Measurements from ENCODE around the gene SSRP1.

DNA sequence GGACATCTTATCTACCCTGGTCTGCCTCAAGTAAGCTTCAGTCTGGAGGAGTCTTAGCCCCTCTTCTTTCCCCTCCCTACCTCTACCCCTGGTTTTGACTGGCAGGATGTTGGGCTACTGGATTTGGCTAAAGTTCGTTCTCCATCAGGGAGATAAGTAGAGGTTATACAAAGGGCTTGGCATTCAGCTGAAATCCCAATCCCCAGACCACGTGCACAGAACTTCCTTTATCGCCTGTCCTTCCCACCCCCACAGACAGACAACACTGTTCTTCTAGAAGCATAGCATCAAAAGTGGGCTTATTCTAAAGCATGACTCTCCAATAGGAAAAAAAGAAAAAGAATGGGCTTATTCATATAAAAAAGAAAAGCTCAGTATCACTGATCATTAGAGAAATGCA is 37.5 kb upstream of the SSRP1 start:
- TF ChIP-seq ZNF558 (tag by site-specific recombination; IDR thresholded peaks at IDR 0.05) (no peak), BCL11B (tag by site-specific recombination; IDR thresholded peaks at IDR 0.05; ENCODE audit: low read depth) (no peak), ZNF510 (tag by site-specific recombination; IDR thresholded peaks at IDR 0.05; ENCODE audit: insufficient replicate concordance) (no peak), ZBTB7A (tag by site-specific recombination; IDR thresholded peaks at IDR 0.05; ENCODE audit: low read depth) (no peak), ZFP69B (tag by site-specific recombination; IDR thresholded peaks at IDR 0.05) (no peak), ZNF404 (tag by site-specific recombination; IDR thresholded peaks at IDR 0.05) (no peak)
- TF ChIP-seq, protein P1, sequence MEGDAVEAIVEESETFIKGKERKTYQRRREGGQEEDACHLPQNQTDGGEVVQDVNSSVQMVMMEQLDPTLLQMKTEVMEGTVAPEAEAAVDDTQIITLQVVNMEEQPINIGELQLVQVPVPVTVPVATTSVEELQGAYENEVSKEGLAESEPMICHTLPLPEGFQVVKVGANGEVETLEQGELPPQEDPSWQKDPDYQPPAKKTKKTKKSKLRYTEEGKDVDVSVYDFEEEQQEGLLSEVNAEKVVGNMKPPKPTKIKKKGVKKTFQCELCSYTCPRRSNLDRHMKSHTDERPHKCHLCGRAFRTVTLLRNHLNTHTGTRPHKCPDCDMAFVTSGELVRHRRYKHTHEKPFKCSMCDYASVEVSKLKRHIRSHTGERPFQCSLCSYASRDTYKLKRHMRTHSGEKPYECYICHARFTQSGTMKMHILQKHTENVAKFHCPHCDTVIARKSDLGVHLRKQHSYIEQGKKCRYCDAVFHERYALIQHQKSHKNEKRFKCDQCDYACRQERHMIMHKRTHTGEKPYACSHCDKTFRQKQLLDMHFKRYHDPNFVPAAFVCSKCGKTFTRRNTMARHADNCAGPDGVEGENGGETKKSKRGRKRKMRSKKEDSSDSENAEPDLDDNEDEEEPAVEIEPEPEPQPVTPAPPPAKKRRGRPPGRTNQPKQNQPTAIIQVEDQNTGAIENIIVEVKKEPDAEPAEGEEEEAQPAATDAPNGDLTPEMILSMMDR (tag by site-specific recombination; IDR thresholded peaks at IDR 0.05), result no peak
- TF ChIP-seq, protein P2, sequence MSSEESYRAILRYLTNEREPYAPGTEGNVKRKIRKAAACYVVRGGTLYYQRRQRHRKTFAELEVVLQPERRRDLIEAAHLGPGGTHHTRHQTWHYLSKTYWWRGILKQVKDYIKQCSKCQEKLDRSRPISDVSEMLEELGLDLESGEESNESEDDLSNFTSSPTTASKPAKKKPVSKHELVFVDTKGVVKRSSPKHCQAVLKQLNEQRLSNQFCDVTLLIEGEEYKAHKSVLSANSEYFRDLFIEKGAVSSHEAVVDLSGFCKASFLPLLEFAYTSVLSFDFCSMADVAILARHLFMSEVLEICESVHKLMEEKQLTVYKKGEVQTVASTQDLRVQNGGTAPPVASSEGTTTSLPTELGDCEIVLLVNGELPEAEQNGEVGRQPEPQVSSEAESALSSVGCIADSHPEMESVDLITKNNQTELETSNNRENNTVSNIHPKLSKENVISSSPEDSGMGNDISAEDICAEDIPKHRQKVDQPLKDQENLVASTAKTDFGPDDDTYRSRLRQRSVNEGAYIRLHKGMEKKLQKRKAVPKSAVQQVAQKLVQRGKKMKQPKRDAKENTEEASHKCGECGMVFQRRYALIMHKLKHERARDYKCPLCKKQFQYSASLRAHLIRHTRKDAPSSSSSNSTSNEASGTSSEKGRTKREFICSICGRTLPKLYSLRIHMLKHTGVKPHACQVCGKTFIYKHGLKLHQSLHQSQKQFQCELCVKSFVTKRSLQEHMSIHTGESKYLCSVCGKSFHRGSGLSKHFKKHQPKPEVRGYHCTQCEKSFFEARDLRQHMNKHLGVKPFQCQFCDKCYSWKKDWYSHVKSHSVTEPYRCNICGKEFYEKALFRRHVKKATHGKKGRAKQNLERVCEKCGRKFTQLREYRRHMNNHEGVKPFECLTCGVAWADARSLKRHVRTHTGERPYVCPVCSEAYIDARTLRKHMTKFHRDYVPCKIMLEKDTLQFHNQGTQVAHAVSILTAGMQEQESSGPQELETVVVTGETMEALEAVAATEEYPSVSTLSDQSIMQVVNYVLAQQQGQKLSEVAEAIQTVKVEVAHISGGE (tag by site-specific recombination; conservative IDR thresholded peaks at IDR 0.05; ENCODE audit: low read depth), result no peak
- TF ChIP-seq, protein P3, sequence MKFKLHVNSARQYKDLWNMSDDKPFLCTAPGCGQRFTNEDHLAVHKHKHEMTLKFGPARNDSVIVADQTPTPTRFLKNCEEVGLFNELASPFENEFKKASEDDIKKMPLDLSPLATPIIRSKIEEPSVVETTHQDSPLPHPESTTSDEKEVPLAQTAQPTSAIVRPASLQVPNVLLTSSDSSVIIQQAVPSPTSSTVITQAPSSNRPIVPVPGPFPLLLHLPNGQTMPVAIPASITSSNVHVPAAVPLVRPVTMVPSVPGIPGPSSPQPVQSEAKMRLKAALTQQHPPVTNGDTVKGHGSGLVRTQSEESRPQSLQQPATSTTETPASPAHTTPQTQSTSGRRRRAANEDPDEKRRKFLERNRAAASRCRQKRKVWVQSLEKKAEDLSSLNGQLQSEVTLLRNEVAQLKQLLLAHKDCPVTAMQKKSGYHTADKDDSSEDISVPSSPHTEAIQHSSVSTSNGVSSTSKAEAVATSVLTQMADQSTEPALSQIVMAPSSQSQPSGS (tag by site-specific recombination; IDR thresholded peaks at IDR 0.05; ENCODE audit: low read depth), result no peak
- TF ChIP-seq, protein P4, sequence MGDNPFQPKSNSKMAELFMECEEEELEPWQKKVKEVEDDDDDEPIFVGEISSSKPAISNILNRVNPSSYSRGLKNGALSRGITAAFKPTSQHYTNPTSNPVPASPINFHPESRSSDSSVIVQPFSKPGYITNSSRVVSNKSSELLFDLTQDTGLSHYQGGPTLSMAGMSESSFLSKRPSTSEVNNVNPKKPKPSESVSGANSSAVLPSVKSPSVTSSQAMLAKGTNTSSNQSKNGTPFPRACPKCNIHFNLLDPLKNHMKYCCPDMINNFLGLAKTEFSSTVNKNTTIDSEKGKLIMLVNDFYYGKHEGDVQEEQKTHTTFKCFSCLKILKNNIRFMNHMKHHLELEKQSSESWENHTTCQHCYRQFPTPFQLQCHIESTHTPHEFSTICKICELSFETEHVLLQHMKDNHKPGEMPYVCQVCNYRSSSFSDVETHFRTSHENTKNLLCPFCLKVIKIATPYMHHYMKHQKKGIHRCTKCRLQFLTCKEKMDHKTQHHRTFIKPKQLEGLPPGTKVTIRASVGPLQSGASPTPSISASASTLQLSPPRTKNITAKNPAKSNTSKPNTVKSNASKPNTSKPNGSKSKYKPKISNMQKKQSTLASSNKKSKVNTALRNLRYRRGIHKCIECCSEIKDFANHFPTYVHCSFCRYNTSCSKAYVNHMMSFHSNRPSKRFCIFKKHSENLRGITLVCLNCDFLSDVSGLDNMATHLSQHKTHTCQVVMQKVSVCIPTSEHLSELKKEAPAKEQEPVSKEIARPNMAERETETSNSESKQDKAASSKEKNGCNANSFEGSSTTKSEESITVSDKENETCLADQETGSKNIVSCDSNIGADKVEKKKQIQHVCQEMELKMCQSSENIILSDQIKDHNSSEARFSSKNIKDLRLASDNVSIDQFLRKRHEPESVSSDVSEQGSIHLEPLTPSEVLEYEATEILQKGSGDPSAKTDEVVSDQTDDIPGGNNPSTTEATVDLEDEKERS (tag by site-specific recombination; IDR thresholded peaks at IDR 0.05), result no peak
- TF ChIP-seq, protein P5, sequence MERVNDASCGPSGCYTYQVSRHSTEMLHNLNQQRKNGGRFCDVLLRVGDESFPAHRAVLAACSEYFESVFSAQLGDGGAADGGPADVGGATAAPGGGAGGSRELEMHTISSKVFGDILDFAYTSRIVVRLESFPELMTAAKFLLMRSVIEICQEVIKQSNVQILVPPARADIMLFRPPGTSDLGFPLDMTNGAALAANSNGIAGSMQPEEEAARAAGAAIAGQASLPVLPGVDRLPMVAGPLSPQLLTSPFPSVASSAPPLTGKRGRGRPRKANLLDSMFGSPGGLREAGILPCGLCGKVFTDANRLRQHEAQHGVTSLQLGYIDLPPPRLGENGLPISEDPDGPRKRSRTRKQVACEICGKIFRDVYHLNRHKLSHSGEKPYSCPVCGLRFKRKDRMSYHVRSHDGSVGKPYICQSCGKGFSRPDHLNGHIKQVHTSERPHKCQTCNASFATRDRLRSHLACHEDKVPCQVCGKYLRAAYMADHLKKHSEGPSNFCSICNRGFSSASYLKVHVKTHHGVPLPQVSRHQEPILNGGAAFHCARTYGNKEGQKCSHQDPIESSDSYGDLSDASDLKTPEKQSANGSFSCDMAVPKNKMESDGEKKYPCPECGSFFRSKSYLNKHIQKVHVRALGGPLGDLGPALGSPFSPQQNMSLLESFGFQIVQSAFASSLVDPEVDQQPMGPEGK (tag by site-specific recombination; IDR thresholded peaks at IDR 0.05), result no peak

Data from HEK293 (cell line).